Rectal smooth muscle tissue (tissue), 1 donor: ENCODE data around the gene ARF1.
A peak's percentile ranks its signal among the peaks of the same experiment; 100 is the strongest.
"Not testable (repeated sequence)": the region's sequence is repeated elsewhere in the genome, so short reads cannot be mapped to it uniquely, and the experiment has no call there.

ENCODE experiments used
- H3K27ac ChIP-seq: one replicate; pipeline ENCODE4 v1.7.0; 2013; ENCODE audit warnings: low read depth, low read length, inconsistent platforms
- H3K27me3 ChIP-seq: one replicate; pipeline ENCODE4 v1.7.0; 2013; ENCODE audit warnings: low read length; ENCODE audit not compliant: control insufficient read depth, insufficient read depth
- H3K36me3 ChIP-seq: one replicate; pipeline ENCODE4 v1.7.0; 2013; ENCODE audit warnings: low read length; ENCODE audit not compliant: control insufficient read depth, insufficient read depth
- H3K4me1 ChIP-seq: one replicate; pipeline ENCODE4 v1.7.0; 2013; ENCODE audit warnings: low read length; ENCODE audit not compliant: control insufficient read depth, insufficient read depth
- H3K4me3 ChIP-seq: one replicate; pipeline ENCODE4 v1.7.0; 2013; ENCODE audit warnings: low read length
- H3K9ac ChIP-seq: one replicate; pipeline ENCODE4 v1.7.0; 2013; ENCODE audit warnings: low read length

ARF1 gene

GRCh38 chr1:228106800-228107054, 24.2 kb downstream of the ARF1 start:
- H3K36me3 ChIP-seq: peaks cover 8% of the 10 kb centered on the region
- no peaks in the 10 kb centered on the region for H3K27me3 ChIP-seq
- no peak overlapping the region for H3K9ac ChIP-seq
- no peak overlapping the region for H3K4me3 ChIP-seq
- peaks cover 8% of the 10 kb centered on the region for H3K4me1 ChIP-seq
- no peak overlapping the region for H3K27ac ChIP-seq

- H3K27me3 ChIP-seq: no peaks in the 10 kb centered on the region
- H3K4me3 ChIP-seq: no peak overlapping the region
- peaks cover 8% of the 10 kb centered on the region for H3K36me3 ChIP-seq
- H3K9ac ChIP-seq: no peak overlapping the region
- no peak overlapping the region for H3K27ac ChIP-seq
- H3K4me1 ChIP-seq: peaks cover 8% of the 10 kb centered on the region
Measured at GRCh38 chr1:228107636-228108035, 25.1 kb downstream of the ARF1 start.

GRCh38 chr1:228108055-228108690, 25.7 kb downstream of the ARF1 start:
- Histone ChIP-seq H3K27me3 (no peaks in the 10 kb centered on the region), H3K36me3 (peaks cover 8% of the 10 kb centered on the region), H3K4me1 (peaks cover 8% of the 10 kb centered on the region), H3K27ac (peak overlapping the region; percentile 93), H3K9ac (peak overlapping the region; percentile 96), H3K4me3 (peak overlapping the region; percentile 99)

- H3K4me3 ChIP-seq: peak overlapping the region; percentile 99
- peak overlapping the region; percentile 93 for H3K27ac ChIP-seq
- no peaks in the 10 kb centered on the region for H3K27me3 ChIP-seq
- peaks cover 8% of the 10 kb centered on the region for H3K36me3 ChIP-seq
- H3K4me1 ChIP-seq: peaks cover 7% of the 10 kb centered on the region
- H3K9ac ChIP-seq: peak overlapping the region; percentile 96
Measured at GRCh38 chr1:228108742-228109072, 26.2 kb downstream of the ARF1 start.

GRCh38 chr1:228109073-228109961, 26.8 kb downstream of the ARF1 start, which contains the start of gene MRPL55:
Gene MRPL55 (minus strand): TSS chr1:228109299. CDS start chr1:228108260, 1,039 bp downstream.
- peak within 1 kb of the TSS; percentile 99 for H3K4me3 ChIP-seq
- H3K36me3 ChIP-seq: peaks cover 8% of the 10 kb centered on the region
- H3K9ac ChIP-seq: peak within 1 kb of the TSS; percentile 96
- H3K27me3 ChIP-seq: no peaks in the 10 kb centered on the region
- peaks cover 5% of the 10 kb centered on the region for H3K4me1 ChIP-seq
- H3K27ac ChIP-seq: peak within 1 kb of the TSS; percentile 93

- H3K27me3 ChIP-seq: no peaks in the 10 kb centered on the region
- H3K9ac ChIP-seq: peak overlapping the region; percentile 72
- peaks cover 5% of the 10 kb centered on the region for H3K4me1 ChIP-seq
- H3K27ac ChIP-seq: peak overlapping the region; percentile 90
- peaks cover 8% of the 10 kb centered on the region for H3K36me3 ChIP-seq
- H3K4me3 ChIP-seq: peak overlapping the region; percentile 76
Measured at GRCh38 chr1:228109962-228110488, 27.5 kb downstream of the ARF1 start.

GRCh38 chr1:228110556-228110955, 28.0 kb downstream of the ARF1 start:
- H3K4me3 ChIP-seq: peak overlapping the region; percentile 76
- no peaks in the 10 kb centered on the region for H3K27me3 ChIP-seq
- H3K9ac ChIP-seq: no peak overlapping the region
- no peak overlapping the region for H3K27ac ChIP-seq
- peaks cover 8% of the 10 kb centered on the region for H3K36me3 ChIP-seq
- peaks cover 5% of the 10 kb centered on the region for H3K4me1 ChIP-seq

GRCh38 chr1:228111315-228111714, 28.8 kb downstream of the ARF1 start:
- H3K4me3 ChIP-seq, H3K4me1 ChIP-seq, H3K36me3 ChIP-seq, H3K9ac ChIP-seq, H3K27me3 ChIP-seq, H3K27ac ChIP-seq: not testable (repeated sequence)

- H3K9ac ChIP-seq: no peak overlapping the region
- peaks cover 4% of the 10 kb centered on the region for H3K36me3 ChIP-seq
- no peaks in the 10 kb centered on the region for H3K27me3 ChIP-seq
- no peak overlapping the region for H3K4me3 ChIP-seq
- H3K4me1 ChIP-seq: peaks cover 5% of the 10 kb centered on the region
- H3K27ac ChIP-seq: no peak overlapping the region
Measured at GRCh38 chr1:228112167-228112566, 29.7 kb downstream of the ARF1 start.

- Histone ChIP-seq H3K4me1 (peaks cover 5% of the 10 kb centered on the region), H3K36me3 (peaks cover 3% of the 10 kb centered on the region), H3K4me3 (no peak overlapping the region), H3K27ac (no peak overlapping the region), H3K27me3 (no peaks in the 10 kb centered on the region), H3K9ac (no peak overlapping the region)
Measured at GRCh38 chr1:228112617-228113016, 30.1 kb downstream of the ARF1 start.

- Histone ChIP-seq H3K27ac (no peak overlapping the region), H3K36me3 (no peaks in the 10 kb centered on the region), H3K4me3 (no peak overlapping the region), H3K4me1 (no peaks in the 10 kb centered on the region), H3K27me3 (no peaks in the 10 kb centered on the region), H3K9ac (no peak overlapping the region)
Measured at GRCh38 chr1:228114827-228115226, 32.3 kb downstream of the ARF1 start.

- Histone ChIP-seq H3K27me3 (no peaks in the 10 kb centered on the region), H3K27ac (no peak overlapping the region), H3K9ac (no peak overlapping the region)
Measured at GRCh38 chr1:228117335-228117734, 34.8 kb downstream of the ARF1 start.

More at GRCh38 chr1:228117335-228117734, 34.8 kb downstream of the ARF1 start:
- Histone ChIP-seq H3K36me3 (no peaks in the 10 kb centered on the region), H3K4me1 (no peaks in the 10 kb centered on the region), H3K4me3 (no peak overlapping the region)
